NCI-H2196 (cell line): ENCODE measurements around the gene GDPD4.

Experiments
- DNase-seq: peaks from one replicate; lab custom pipeline; 2025; ENCODE audit not compliant: unreplicated experiment; lab: John Stamatoyannopoulos, UW

Gene GDPD4

DNA sequence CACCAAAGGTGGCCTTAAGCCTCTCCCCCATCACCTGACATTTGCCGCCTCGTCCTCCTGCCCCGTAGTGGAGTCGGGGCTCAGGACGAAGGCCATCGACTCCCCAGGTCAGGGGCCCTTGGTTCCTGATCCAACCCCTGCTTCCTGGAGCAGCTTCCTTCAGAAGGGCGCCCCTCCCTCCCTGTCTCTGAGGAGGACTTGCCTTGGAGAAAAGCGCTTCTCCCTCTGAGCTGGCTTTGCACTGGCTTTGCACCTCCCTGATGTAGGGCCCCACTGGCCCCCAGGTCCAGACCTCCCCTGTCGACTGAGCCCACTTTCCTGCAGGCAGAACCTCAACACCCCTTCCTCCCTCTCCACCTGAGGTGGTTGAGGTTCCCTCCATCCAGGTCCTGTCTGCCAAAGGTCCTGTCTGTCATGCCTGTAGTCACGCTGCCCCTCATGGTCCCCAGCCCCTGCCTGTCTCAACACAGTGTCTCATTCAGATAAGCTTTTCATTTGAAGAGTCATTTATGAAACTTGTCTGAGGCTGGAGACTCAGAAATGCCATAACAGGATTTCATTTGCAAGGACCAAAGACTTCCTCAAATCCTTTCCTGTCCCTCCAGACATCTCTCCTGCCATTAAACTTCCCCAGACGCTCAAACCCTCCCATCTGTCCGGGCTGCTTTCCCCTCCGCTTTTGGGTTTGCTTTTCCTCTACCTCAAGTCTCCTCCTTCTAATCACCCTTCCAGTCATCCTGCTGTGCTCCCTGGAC, 95.0 kb downstream of the GDPD4 start:
- DNase-seq = no peak

DNA sequence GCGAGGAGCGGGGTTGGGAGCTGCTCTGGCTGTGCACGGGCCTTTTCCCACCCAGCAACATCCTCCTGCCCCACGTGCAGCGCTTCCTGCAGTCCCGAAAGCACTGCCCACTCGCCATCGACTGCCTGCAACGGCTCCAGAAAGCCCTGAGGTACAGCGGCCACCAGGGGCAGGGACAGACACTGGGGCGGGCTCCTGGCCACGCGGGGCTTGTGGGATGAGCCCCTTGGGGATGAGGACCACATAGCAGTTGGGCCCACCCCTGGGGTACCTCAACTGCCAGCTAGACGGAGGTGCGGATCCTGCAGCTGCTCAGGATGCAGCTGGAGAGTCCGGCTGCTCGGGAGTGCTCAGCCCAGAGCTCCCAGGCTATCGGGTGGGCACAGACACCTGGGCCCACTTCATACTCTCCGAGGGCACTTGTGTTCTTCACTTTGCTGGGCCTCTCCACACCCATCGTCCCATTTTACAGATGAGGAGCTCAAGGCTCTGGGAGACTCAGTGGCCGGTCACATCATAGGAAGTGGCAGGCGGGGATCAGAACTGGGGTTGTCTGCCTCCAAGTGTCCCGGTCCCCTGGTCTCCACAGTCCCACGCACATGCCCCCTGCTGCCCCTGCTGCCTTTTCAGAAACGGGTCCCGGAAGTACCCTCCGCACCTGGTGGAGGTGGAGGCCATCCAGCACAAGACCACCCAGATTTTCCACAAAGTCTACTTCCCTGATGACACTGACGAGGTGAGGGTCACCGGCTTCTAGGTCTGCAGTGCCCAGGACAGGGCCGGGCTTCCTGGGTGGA, 95.8 kb downstream of the GDPD4 start:
- DNase-seq = no peak

GRCh38 chr11:77204754-77205466, 96.6 kb downstream of the GDPD4 start:
- DNase-seq = no peak

- DNase-seq = no peak
These were observed 97.4 kb downstream of the GDPD4 start for GRCh38 chr11:77203901-77204753.

DNA sequence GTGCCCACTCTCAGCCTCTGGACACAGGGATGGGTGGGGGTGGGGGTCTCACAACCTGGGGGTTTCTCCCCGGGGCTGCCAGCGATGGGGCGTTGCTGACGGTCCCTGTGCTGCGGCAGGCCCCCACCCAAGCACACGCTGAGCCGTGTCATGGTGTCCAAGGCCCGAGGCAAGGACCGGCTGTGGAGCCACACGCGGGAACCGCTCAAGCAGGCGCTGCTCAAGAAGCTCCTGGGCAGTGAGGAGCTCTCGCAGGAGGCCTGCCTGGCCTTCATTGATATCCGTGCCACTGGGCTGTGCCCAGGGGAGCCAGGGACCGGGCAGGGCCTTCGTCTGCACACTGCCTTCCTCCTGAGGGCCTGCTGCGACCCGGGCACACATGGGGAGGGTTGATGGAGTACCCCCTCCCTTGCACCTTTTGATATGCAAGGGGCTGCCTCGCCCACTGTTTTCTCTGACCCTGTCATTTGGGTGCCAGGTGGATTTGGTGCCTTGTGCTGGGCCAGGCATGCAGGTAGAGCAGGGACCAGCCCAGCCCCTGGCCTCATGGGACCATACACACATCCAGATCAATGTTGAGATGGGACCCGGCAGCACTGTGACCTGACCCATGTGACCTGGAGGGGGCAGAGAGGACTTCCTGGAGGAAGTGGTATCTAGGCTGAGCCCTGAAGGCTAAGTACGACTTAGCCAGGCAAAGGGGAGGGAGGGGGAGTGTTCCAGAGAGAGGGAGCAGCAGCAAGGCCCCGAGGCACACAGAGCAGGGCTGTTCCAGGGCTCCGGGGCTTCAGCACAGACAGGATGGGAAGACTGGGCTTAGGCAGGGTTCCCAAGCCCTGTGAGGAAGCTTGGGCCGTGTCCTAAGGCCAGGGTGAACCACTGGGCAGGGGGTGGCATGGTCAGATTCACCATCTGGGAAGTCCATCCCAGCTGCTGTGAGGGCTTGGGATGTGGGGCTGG, 98.3 kb downstream of the GDPD4 start:
- no peak for DNase-seq

DNA sequence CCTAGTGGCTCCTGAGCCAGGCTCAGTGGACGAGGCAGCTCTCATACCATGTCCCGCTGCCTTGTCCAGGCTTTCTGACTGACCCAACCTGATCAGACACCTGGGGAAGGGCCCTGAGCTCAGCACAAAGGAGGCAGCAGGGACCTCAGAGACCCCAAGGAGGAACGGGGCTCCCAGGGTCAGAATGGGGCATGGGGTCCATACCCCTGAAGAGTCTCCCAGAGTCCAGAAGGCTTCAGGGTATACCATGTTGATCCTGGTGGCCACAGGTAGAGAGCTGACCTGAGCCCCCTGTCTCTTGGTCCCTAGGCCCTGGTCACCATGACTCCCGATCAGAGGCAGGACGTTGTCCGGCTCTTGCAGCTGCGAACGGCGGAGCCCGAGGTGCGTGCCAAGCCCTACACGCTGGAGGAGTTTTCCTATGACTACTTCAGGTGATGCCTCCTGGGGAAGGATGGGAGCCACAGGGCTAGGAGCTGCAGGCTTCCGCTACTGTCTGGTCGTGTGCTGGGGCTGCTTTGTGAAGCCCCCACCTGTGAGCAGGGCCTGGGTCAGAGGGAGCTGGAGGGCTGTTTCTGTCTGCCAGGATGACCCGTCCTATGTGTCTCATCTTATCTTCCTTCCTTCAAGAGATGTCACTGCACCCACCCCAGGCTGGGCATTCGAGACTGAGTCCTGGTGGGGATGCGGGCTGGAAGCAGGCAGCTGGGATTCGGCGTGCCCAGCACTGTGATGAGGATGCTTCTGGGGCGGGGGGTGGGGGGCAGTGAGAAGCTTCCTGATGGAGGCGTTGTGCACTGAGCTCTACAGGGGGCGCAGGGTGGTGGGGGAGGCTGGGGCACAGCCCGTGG, 99.3 kb downstream of the GDPD4 start:
- no peak for DNase-seq

GRCh38 chr11:77201370-77201769, 100.1 kb downstream of the GDPD4 start:
- DNase-seq = no peak

- DNase-seq = no peak
These were observed 100.9 kb downstream of the GDPD4 start for GRCh38 chr11:77200351-77201268.

DNA sequence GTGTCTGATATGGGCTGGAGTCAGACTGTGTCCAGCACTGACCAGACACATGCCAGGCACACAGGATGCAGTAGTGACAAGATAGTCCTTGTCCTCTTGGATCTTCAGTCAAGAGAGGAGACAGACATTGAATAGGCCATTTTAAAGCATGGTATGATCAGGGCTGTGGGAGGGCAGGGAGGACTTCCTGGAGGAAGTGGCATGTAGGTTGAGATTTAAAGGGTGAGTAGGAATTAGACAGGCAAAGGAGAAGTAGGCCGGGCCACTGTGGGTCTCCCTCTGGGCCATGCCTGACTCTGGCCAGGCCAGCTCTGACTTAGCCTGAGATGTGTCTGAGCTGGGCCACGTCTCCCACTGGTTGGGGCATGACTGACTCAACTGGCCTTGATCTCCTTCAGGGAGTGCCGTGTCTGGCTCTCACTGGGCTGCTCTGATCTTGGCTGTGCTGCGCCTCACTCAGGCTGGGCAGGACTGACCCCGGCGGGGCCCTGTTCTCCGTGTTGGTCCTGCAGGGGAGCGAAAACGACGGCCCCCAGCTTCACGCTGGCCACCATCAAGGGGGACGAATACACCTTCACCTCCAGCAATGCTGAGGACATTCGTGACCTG, 102.2 kb downstream of the GDPD4 start:
- DNase-seq = no peak

DNA sequence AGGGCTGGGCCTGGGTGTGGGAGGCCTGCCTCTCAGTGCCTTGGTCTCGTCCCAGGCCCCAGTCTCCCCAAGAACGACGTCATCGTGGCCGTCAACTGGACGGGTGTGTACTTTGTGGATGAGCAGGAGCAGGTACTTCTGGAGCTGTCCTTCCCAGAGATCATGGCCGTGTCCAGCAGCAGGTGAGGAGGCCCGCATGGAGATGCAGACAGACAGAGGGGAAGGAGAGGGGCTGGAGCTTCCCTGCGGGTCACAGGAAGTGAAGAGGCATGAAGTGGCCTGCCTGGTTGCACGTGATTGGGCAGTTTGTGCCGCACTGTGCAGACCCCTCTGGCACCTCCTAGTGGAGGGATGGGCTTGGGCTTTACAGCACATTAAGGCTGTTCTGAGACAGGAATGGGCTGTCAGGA, 103.0 kb downstream of the GDPD4 start:
- no peak for DNase-seq

GRCh38 chr11:77197626-77198320, 103.7 kb downstream of the GDPD4 start:
- DNase-seq = no peak

GRCh38 chr11:77196961-77197360, 104.5 kb downstream of the GDPD4 start:
- no peak for DNase-seq

DNA sequence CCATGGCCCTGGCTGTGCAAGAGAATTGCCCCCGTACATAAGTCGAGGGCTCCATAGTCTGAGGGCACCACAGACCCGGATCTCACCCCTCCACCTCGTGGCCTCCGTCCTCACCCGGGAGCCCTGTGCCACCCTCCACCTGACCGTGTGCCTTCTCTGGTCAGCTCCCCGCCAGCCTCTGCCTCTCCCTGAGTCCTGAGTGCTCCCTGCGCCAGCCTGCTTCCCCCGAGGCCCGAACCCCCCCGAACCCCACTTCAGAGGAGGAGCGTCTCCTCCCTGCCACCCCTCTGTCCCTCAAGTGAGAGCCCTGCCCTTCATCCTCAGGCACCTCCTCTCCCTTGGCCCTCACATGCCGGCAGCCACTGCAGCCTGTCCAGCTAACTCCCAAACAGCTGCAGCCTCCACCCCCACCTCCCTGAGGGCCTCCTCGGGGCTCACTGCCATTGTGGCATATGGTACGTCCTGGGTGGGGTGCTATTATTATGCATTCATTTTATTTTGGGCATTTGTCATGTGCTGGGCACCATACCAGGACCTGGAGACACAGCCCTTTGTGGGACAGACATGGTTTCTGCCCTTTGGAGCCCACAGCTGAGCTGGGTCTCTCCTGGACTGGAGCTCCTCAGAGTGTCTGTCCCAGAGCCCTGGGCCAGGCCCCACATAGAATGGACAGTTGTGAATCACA, 106.3 kb downstream of the GDPD4 start:
- no peak for DNase-seq

GRCh38 chr11:77193911-77194830, 107.3 kb downstream of the GDPD4 start:
- DNase-seq = no peak

- no peak for DNase-seq
These were observed 108.3 kb downstream of the GDPD4 start for GRCh38 chr11:77193167-77193566.
